NB4 (cell line): Measurements from ENCODE around the gene ELK3.

Experiments
- MAX ChIP-seq: IDR thresholded peaks from 2 replicates; pipeline ENCODE4 v1.6.1; 2011; ENCODE audit warnings: low read depth, low read length
- POLR2A ChIP-seq: IDR thresholded peaks from 2 replicates; pipeline ENCODE4 v1.6.1; 2011; ENCODE audit warnings: mild to moderate bottlenecking; ENCODE audit not compliant: insufficient read length; ENCODE audit errors: extremely low read depth

GRCh38 chr12:96152164-96152563, 42.0 kb upstream of the ELK3 start:
- TF ChIP-seq POLR2A (no peak), MAX (no peak)
